Measurements from ENCODE around the gene LIMS1. TPM values are rescaled to one million over a fixed set of nuclear protein-coding genes. Genes with fewer than 3 reads are reported as not detected.

LIMS1 gene
- total and polyA plus RNA-seq, 2 donors (not counting 3 experiments of a cell fraction or from before 2014, with no cell fraction given) = 153 to 229 TPM

DNA sequence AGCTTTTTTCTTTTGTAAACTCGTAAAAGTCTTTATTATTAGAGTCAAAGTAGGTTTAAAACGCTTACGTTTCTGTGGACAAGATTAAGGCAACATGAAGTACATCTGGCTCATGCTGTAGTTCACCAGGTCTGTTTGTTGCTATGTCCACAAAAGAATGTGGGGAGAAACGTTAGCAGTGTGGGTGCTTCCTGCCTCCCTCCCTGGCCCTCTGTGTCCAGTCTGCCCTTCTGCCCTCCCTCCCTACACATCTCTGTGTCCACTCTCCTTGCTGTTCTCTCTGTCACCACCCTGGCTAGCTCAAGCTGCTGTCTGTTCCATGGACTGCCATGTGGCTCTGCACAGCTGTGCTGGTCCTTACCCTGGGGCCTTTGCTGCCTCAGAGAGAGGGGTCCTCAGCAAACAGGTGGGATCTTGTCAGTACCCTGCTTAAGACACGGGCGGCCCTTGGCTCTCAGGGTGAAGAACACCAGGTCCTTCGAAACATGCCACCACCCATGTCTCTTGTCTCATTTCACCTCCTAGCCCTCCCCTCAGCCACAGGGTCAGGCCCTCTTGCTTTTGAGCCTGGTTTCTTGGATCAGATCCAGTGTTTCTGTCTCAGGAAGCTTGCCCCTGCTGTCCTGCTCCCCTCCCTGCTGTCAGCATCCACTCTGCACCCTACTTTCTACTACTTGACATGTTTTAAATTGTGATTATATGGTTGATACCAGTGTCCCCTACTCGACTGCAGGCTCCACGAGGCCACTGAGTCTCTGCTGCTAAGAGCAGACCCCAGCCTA, 79.2 kb downstream of the LIMS1 start:
- Histone ChIP-seq H2AFZ (ENCODE audit: low read depth, low read length) (no peak overlapping the region), H3K36me3 (ENCODE audit: control insufficient read depth in 2 of 2, extremely low read depth in 1 of 2, insufficient read depth in 2 of 2, low read length in 2 of 2) (no peaks in the 10 kb centered on the region), H3K79me2 (ENCODE audit: control insufficient read depth, insufficient read depth, low read length) (peaks cover 42% of the 10 kb centered on the region), H3K9me3 (replicated peaks; ENCODE audit: control insufficient read depth, insufficient read depth, low read length) (no peaks in the 10 kb centered on the region), H3K4me2 (ENCODE audit: insufficient read depth, low read length) (no peak overlapping the region), H3K9ac (replicated peaks; ENCODE audit: extremely low read depth, insufficient read depth, low read length) (no peak overlapping the region), H3K27ac (ENCODE audit: insufficient read depth, low read depth, low read length) (no peak overlapping the region), H3K9me1 (replicated peaks; ENCODE audit: control insufficient read depth, extremely low read depth, insufficient read depth, low read length) (no peaks in the 10 kb centered on the region), H3K4me3 (replicated peaks in 1 of 3; ENCODE audit: insufficient read depth in 1 of 3, low read depth in 1 of 3, low read length in 3 of 3) (no peak overlapping the region), H3K4me1 (ENCODE audit: control insufficient read depth, extremely low read depth, insufficient read depth, low read length) (peaks cover 36% of the 10 kb centered on the region), H3K27me3 (ENCODE audit: control insufficient read depth in 2 of 2, insufficient read depth in 2 of 2, low read length in 2 of 2) (no peaks in the 10 kb centered on the region), H4K20me1 (replicated peaks; ENCODE audit: control insufficient read depth, extremely low read depth, insufficient read depth, low read length) (no peaks in the 10 kb centered on the region)
- no TSS peak for BruUV-seq (replicated peaks)
- DNase-seq (ENCODE audit: low read depth, low spot score) = no peak
- no peak for FAIRE-seq
- dilution Hi-C loops (cut with MboI; ENCODE audit: extremely low pct_ligation_motif_present, low sequenced_read_pairs) = no loop called here
- intact Hi-C loops (cut with micrococcal nuclease) = no loop called here
- ChIA-PET CTCF (interaction anchor here (0.7 to 10.3 kb wide), 3 partner anchors 21 to 26 kb away, joined by 3 to 166 read pairs (median 8); no protein-coding TSS in a partner anchor), POLR2A (interaction anchor here (0.6 kb wide), 1 partner anchor 110 kb away, joined by 4 read pairs; no protein-coding TSS in a partner anchor)
- TF ChIP-seq POLR2AphosphoS5 (IDR thresholded peaks at IDR 0.05; ENCODE audit: insufficient read depth, low read depth, low read length) (no peak), FOS (IDR thresholded peaks at IDR 0.05; ENCODE audit: borderline replicate concordance, insufficient read depth, low read length) (no peak), EZH2 (IDR thresholded peaks at IDR 0.05; ENCODE audit: borderline replicate concordance, low read depth, low read length, severe bottlenecking) (no peak), JUN (IDR thresholded peaks at IDR 0.05; ENCODE audit: borderline replicate concordance, insufficient read depth, insufficient read length, low read depth) (no peak), MYC (IDR thresholded peaks at IDR 0.05; ENCODE audit: low read depth, low read length) (no peak), POLR2A (IDR thresholded peaks at IDR 0.05; ENCODE audit: low read depth, low read length) (no peak), GATA2 (IDR thresholded peaks at IDR 0.05; ENCODE audit: insufficient read depth, insufficient read length, low read depth, low read length) (no peak)
- TF ChIP-seq, protein P1, sequence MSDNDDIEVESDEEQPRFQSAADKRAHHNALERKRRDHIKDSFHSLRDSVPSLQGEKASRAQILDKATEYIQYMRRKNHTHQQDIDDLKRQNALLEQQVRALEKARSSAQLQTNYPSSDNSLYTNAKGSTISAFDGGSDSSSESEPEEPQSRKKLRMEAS (IDR thresholded peaks at IDR 0.05; ENCODE audit: insufficient read depth, insufficient read length) = no peak
- TF ChIP-seq, protein P2, sequence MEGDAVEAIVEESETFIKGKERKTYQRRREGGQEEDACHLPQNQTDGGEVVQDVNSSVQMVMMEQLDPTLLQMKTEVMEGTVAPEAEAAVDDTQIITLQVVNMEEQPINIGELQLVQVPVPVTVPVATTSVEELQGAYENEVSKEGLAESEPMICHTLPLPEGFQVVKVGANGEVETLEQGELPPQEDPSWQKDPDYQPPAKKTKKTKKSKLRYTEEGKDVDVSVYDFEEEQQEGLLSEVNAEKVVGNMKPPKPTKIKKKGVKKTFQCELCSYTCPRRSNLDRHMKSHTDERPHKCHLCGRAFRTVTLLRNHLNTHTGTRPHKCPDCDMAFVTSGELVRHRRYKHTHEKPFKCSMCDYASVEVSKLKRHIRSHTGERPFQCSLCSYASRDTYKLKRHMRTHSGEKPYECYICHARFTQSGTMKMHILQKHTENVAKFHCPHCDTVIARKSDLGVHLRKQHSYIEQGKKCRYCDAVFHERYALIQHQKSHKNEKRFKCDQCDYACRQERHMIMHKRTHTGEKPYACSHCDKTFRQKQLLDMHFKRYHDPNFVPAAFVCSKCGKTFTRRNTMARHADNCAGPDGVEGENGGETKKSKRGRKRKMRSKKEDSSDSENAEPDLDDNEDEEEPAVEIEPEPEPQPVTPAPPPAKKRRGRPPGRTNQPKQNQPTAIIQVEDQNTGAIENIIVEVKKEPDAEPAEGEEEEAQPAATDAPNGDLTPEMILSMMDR (IDR thresholded peaks at IDR 0.05; ENCODE audit: extremely low read depth in 1 of 2, insufficient read depth in 1 of 2, low read depth in 1 of 2, low read length in 2 of 2) = no peak

Data from endothelial cell of umbilical vein (primary cell).